Tibial nerve (tissue), 4 donors: ENCODE data around the gene NCK2. TPM values are rescaled to one million over a fixed set of nuclear protein-coding genes. Genes with fewer than 3 reads are reported as not detected.

Source experiments
- DNase-seq, 2 donors: peaks; one replicate each; pipeline ENCODE4 v3.0.0-alpha.2; 2019; ENCODE audit warnings: low spot score in 2 of 2
- H3K27ac ChIP-seq, 4 donors: fragments of 200-600 bp; sonication (generic) in 3 of 4; one replicate each; pipeline ENCODE4 v1.5.1; 2017 to 2019; ENCODE audit warnings: mild to moderate bottlenecking in 1 of 4
- H3K27me3 ChIP-seq, 2 donors: fragments of 200-600 bp; sonication (generic) in 1 of 2; one replicate each; pipeline versions ENCODE4 v1.5.1 to v1.6.0; 2017 to 2019
- H3K36me3 ChIP-seq, 3 donors: fragments of 200-600 bp; sonication (generic); one replicate each; pipeline ENCODE4 v1.5.1; 2018 to 2019
- H3K4me1 ChIP-seq, 4 donors: fragments of 200-600 bp; sonication (generic) in 3 of 4; one replicate each; pipeline ENCODE4 v1.5.1; 2017 to 2019
- H3K4me3 ChIP-seq, 4 donors: fragments of 200-600 bp; sonication (generic) in 3 of 4; one replicate each; pipeline ENCODE4 v1.5.1; 2017 to 2019; ENCODE audit warnings: mild to moderate bottlenecking in 1 of 4, moderate library complexity in 1 of 4
- H3K9me3 ChIP-seq, 4 donors: fragments of 200-600 bp; sonication (generic) in 3 of 4; one replicate each; pipeline ENCODE4 v1.5.1; 2017 to 2019
- EP300 ChIP-seq, 2 donors: sonication (generic); formaldehyde crosslinking; IDR thresholded peaks; one replicate each; pipeline ENCODE4 v1.6.1; 2017; ENCODE audit warnings: antibody characterized with exemption in 2 of 2, mild to moderate bottlenecking in 1 of 2
- POLR2A ChIP-seq, 2 donors: fragments of 450-650 bp; IDR thresholded peaks; one replicate each; pipeline ENCODE4 v1.6.1; 2017; ENCODE audit warnings: antibody characterized with exemption in 2 of 2, mild to moderate bottlenecking in 2 of 2, moderate library complexity in 2 of 2
- WGBS, 2 donors: methylation state at CpG; one replicate each; pipeline ENCODE4 v1.1.5; 2018; 5-methylcytosine and 5-hydroxymethylcytosine counted together
- total RNA-seq, 4 donors: library from RNA; depleted of rRNA; stranded (reverse); fragments of >200 nt; gene quantifications; one replicate each; pipeline ENCODE4 v1.1.0, GENCODE V29; 2016
- TF ChIP-seq, protein P1 (sequence below), 5 experiments: fragments of 200-600 bp in 3 of 5; fragments of 450-650 bp in 2 of 5; sonication (generic) in 3 of 5; IDR thresholded peaks; one replicate each; pipeline ENCODE4 v1.5.1; 2016 to 2019; ENCODE audit warnings: antibody characterized with exemption in 5 of 5, mild to moderate bottlenecking in 3 of 5, moderate library complexity in 2 of 5

Gene NCK2
- total RNA-seq, 4 donors from 2014 or later, result 22.6 to 35.9 (median 28.1) TPM

DNA sequence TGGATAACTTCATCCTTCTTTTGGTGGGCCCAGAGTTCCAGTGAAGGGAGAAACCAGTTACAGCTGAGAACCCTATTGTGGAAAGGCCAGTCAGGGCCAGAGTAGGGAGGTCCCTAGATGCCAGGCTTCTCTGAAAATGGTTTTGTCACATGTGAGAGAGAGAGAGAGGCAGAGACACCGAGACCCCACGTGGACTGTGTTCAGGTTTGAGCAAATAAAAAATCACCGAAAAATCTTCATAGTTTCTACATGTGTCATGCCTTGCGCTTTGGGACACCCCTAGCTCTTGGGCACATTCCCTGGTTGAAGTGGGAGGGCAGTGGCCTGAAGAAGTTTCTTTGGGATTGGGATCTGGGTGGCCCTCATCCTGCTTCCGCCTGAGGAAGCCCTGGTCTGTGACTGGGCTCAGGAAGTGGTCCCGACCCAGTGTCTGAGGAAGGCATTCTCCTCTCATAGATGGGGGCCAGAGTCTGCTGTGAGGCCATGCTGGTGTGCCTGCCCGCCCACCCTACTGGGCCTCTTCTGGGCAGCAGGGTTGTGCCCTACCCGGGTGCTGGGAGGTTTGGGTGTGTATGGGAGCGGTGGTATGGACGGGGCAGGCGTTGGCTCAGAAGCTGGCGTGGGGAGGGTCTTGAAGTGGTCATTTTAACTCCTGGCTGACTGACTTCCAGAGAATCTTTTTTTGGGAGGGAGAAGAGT lies 16.1 kb downstream of the NCK2 start:
- no peaks in the 10 kb centered on the region for H3K9me3 ChIP-seq
- no peaks in the 10 kb centered on the region for H3K27me3 ChIP-seq
- DNase-seq, result no peak
- WGBS, 2 donors, result 84 to 91% methylated on average over 9 to 12 of the region's 12 CpGs
- H3K4me3 ChIP-seq, result no peak overlapping the region
- H3K27ac ChIP-seq, result no peak overlapping the region
- peaks cover 0 to 33% (median 14%) of the 10 kb centered on the region in 4 donors for H3K4me1 ChIP-seq
- H3K36me3 ChIP-seq, result no peaks in the 10 kb centered on the region
- TF ChIP-seq, protein P1, sequence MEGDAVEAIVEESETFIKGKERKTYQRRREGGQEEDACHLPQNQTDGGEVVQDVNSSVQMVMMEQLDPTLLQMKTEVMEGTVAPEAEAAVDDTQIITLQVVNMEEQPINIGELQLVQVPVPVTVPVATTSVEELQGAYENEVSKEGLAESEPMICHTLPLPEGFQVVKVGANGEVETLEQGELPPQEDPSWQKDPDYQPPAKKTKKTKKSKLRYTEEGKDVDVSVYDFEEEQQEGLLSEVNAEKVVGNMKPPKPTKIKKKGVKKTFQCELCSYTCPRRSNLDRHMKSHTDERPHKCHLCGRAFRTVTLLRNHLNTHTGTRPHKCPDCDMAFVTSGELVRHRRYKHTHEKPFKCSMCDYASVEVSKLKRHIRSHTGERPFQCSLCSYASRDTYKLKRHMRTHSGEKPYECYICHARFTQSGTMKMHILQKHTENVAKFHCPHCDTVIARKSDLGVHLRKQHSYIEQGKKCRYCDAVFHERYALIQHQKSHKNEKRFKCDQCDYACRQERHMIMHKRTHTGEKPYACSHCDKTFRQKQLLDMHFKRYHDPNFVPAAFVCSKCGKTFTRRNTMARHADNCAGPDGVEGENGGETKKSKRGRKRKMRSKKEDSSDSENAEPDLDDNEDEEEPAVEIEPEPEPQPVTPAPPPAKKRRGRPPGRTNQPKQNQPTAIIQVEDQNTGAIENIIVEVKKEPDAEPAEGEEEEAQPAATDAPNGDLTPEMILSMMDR (IDR thresholded peaks at IDR 0.05), result no peak
- TF ChIP-seq POLR2A (IDR thresholded peaks at IDR 0.05) (no peak), EP300 (IDR thresholded peaks at IDR 0.05) (no peak)

DNA sequence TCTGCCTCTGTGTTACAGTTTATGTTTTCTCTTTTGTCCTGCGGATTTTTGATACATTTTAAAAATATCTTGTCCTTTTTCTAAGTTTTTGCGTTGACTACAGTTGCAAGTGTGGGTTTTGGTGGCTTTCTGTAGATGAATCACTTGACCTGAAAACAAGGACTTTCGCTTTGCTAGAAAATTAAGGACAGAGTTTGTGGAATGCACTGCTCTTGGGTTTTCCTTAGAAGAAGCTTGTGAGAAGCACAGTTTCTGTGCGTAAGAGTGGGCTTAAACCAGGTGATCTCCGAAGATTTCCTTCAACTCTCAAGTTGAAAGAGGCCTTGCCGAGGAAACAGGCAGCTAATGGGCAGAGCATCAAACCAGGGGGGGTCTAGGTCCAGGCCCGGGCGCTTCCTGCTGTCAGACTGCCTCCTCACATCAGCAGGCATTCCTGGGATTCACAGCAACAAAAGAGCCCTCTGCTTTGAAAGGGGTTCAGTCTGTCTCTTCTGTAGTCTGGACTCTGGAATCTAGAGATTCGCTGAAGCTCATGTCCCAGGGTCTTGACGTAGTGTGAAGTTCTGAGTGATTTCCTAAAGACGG lies 17.3 kb downstream of the NCK2 start:
- no peaks in the 10 kb centered on the region for H3K9me3 ChIP-seq
- WGBS, 2 donors, result 61 to 68% methylated on average over 11 of the region's 11 CpGs
- H3K36me3 ChIP-seq, result no peaks in the 10 kb centered on the region
- H3K4me3 ChIP-seq, result no peak overlapping the region
- TF ChIP-seq EP300 (IDR thresholded peaks at IDR 0.05), result no peak
- TF ChIP-seq, protein P1 (IDR thresholded peaks at IDR 0.05), result no peak
- TF ChIP-seq POLR2A (IDR thresholded peaks at IDR 0.05), result no peak
- no peak overlapping the region for H3K27ac ChIP-seq
- peaks cover 0 to 26% (median 10%) of the 10 kb centered on the region in 4 donors for H3K4me1 ChIP-seq
- no peaks in the 10 kb centered on the region for H3K27me3 ChIP-seq
- no peak for DNase-seq

DNA sequence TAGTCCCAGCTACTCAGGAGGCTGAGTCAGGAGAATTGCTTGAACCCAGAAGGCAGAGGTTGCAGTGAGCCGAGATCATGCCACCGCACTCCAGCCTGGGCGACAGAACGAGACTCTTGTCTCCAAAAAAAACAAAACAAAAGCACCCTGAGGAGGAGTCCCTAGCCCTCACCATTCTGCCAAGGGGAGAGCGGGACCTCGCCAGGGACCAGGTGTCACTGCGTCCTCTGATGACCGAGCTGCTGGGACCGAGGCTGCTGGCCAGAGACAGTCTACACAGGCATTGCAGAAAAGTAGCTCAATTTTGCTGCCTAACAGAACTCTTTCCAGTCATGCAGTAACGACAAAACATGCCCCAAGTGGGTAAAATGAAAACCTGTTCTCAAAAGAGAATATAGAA lies 18.4 kb downstream of the NCK2 start:
- Histone ChIP-seq H3K9me3 (peaks cover 0 to 5% (median 0%) of the 10 kb centered on the region in 4 donors), H3K27me3 (no peaks in the 10 kb centered on the region), H3K4me1 (peaks cover 0 to 26% (median 10%) of the 10 kb centered on the region in 4 donors), H3K4me3 (no peak overlapping the region), H3K27ac (no peak overlapping the region), H3K36me3 (peaks cover 0 to 8% (median 0%) of the 10 kb centered on the region in 3 donors)
- DNase-seq, result no peak
- TF ChIP-seq EP300 (IDR thresholded peaks at IDR 0.05), result no peak
- 67 to 81% methylated on average over 10 of the region's 10 CpGs for WGBS, 2 donors

DNA sequence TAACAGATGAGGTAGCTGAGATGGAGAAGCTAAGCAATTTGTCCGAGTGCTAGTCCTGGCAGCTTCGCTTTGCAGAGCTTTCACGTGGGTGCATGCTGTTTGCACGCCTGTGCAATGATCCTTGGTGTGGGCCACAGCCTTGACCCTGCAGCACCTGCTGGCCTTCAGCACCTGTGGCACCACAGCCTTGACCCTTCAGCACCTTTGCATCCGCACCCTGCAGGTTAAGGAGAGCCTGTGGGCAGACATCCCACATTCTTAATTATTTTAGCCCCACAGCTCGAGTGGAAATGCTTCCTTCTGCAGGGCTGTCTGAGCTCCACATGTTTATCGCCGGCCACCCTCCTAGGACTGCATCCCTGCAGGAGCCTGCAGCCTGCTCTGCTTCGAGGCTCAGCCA lies 19.3 kb downstream of the NCK2 start:
- Histone ChIP-seq H3K4me1 (peaks cover 0 to 29% (median 10%) of the 10 kb centered on the region in 4 donors), H3K36me3 (peaks cover 0 to 12% (median 0%) of the 10 kb centered on the region in 3 donors), H3K9me3 (peaks cover 0 to 11% (median 0%) of the 10 kb centered on the region in 4 donors), H3K4me3 (no peak overlapping the region), H3K27ac (no peak overlapping the region), H3K27me3 (no peaks in the 10 kb centered on the region)
- 60 to 67% methylated on average over 9 of the region's 9 CpGs for WGBS, 2 donors
- no peak for DNase-seq
- TF ChIP-seq EP300 (IDR thresholded peaks at IDR 0.05), result no peak
- TF ChIP-seq, protein P1 (IDR thresholded peaks at IDR 0.05), result no peak
- TF ChIP-seq POLR2A (IDR thresholded peaks at IDR 0.05), result no peak

DNA sequence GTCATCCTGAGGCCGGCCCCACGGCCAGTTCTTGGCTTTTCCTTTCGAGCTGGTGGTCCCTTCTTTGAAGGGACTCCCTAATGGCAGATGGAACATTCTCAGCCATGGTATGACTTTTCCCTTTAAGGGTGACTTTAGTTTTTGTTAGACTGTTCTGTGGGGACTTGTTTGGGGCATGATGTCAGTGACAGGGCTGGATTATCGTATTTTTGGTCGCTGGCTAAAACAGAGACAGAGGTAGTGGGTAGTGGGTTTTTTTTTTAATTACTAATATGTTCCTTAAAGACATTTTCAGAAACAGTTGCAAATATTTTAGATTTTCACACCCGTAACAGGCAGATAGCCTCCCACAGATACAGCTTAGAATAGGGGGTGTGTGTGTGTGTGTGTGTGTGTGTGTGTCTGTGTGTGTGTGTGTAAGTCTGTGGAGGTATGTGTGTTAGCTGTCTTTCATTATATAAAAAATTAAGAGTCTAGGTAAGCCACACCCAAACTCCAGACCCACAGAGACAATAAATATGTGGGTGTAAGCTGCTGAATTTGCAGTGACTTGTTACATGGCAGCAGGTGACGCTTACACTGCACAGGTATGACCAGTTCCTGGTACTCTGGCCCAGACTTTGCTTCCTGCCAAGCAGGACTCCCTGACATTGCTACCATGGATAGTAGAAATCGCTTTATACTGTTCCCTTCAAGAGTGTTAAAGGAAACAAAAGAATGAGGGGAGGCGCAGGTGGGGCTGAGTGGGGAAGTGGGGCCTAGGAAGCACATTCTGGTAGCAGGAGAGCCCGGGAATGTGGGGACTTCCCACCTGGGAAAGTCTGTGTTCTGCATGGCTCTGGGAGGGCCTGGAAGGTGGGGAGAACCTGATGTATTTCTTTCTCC lies 20.9 kb downstream of the NCK2 start:
- H3K27ac ChIP-seq, result no peak overlapping the region
- WGBS, 2 donors, result 90 to 92% methylated on average over 10 of the region's 10 CpGs
- peaks cover 0 to 35% (median 11%) of the 10 kb centered on the region in 4 donors for H3K4me1 ChIP-seq
- H3K4me3 ChIP-seq, result no peak overlapping the region
- no peaks in the 10 kb centered on the region for H3K27me3 ChIP-seq
- no peak for DNase-seq
- H3K9me3 ChIP-seq, result peaks cover 0 to 11% (median 0%) of the 10 kb centered on the region in 4 donors
- peaks cover 0 to 12% (median 0%) of the 10 kb centered on the region in 3 donors for H3K36me3 ChIP-seq
- TF ChIP-seq EP300 (IDR thresholded peaks at IDR 0.05), result no peak
- TF ChIP-seq, protein P1 (IDR thresholded peaks at IDR 0.05), result no peak
- TF ChIP-seq POLR2A (IDR thresholded peaks at IDR 0.05), result no peak
